ENCODE results near the gene LCE5A.

DNA sequence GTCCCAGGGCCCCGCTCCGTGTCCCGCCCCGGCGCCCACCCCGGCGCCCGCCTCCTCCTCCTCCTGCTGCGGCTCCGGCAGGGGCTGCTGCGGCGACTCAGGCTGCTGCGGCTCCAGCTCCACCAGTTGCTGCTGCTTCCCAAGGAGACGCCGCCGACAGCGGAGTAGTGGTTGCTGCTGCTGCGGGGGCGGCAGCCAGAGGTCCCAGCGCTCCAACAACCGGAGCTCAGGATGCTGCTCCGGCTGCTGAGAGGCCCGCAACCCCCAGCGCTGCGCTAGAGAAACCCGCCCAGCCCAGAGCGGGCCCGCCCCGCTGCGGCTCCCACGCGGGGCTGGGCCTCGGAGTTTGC, 4.8 kb downstream of the LCE5A start:
- TF ChIP-seq CTCF (IDR thresholded peaks at IDR 0.05; ENCODE audit: poor library complexity) (no peak), EZH2 (IDR thresholded peaks at IDR 0.05; ENCODE audit: borderline replicate concordance) (no peak)
